Fibroblast of skin of scalp (primary cell): ENCODE results near the gene EXOC3L4.
A peak's percentile ranks its signal among the peaks of the same experiment; 100 is the strongest.

Experiments used
- DNase-seq: peaks from one replicate; pipeline ENCODE4 v3.0.0-alpha.2; 2013

The EXOC3L4 gene

GRCh38 chr14:103070971-103071542, 23.5 kb upstream of the EXOC3L4 start:
- no peak for DNase-seq

- no peak for DNase-seq
Measured at GRCh38 chr14:103071544-103072251, 22.8 kb upstream of the EXOC3L4 start.

GRCh38 chr14:103072595-103073366, 21.7 kb upstream of the EXOC3L4 start:
- DNase-seq, result no peak

- no peak for DNase-seq
Measured at GRCh38 chr14:103073367-103073875, 21.1 kb upstream of the EXOC3L4 start.

GRCh38 chr14:103073876-103074728, 20.4 kb upstream of the EXOC3L4 start:
- no peak for DNase-seq

GRCh38 chr14:103074729-103075367, 19.7 kb upstream of the EXOC3L4 start:
- DNase-seq, result no peak

- peak; percentile 78 for DNase-seq
Measured at GRCh38 chr14:103078420-103078749, 16.1 kb upstream of the EXOC3L4 start.

- no peak for DNase-seq
Measured at GRCh38 chr14:103078860-103079587, 15.5 kb upstream of the EXOC3L4 start.

- no peak for DNase-seq
Measured at GRCh38 chr14:103081951-103082350, 12.6 kb upstream of the EXOC3L4 start.

GRCh38 chr14:103084021-103084919, 10.3 kb upstream of the EXOC3L4 start, which contains the start of gene LBHD2:
TSS of gene LBHD2 (plus strand) at chr14:103084210. CDS start at chr14:103086013, 1,803 bp downstream.
- DNase-seq, result no peak

GRCh38 chr14:103085106-103086091, 9.1 kb upstream of the EXOC3L4 start:
- DNase-seq, result no peak

GRCh38 chr14:103086771-103087342, 7.7 kb upstream of the EXOC3L4 start:
- no peak for DNase-seq

GRCh38 chr14:103087343-103087835, 7.1 kb upstream of the EXOC3L4 start:
- DNase-seq, result no peak

- no peak for DNase-seq
Measured at GRCh38 chr14:103088921-103089320, 5.6 kb upstream of the EXOC3L4 start.

- DNase-seq, result no peak
Measured at GRCh38 chr14:103089386-103090335, 4.9 kb upstream of the EXOC3L4 start.

- no peak for DNase-seq
Measured at GRCh38 chr14:103090481-103091020, 4.0 kb upstream of the EXOC3L4 start.
